ENCODE results near the gene FUOM. TPM values are rescaled to one million over a fixed set of nuclear protein-coding genes. Genes with fewer than 3 reads are reported as not detected.
A peak's percentile ranks its signal among the peaks of the same experiment; 100 is the strongest.

Gene FUOM
- total and polyA plus RNA-seq, 10 of the 15 experiments (the other 5 are each of a cell fraction or from before 2014, with no cell fraction given) = 1.8 to 41.7 (median 25.6) TPM

DNA sequence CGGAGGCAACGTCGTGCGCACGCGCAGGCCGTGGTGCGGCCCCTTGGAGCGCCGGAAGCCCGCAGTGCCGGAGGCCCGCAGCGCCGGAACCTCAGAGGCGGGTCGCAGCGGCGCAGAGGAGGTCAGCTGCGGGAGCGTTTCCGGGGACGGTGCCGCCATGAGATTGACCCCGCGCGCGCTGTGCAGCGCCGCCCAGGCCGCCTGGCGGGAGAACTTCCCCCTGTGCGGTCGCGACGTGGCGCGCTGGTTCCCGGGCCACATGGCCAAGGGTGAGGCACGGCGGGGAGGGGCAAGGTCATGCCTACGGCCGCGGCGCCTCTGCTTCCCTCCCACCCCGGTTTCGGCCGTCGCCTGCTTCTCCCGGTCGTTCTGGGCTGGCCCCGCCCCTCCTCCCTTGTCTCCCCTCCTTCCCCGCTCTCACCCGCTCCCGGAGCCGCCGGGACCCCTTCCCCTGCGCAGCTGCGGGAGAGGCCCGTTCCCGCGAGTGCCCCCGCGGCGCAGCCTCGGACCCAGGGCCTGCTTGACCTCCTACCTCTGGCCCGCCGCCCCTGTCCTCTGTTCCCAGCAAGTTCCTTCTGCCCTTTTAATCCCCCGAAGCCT is 36.3 kb upstream of the FUOM start, which contains the start of gene MTG1 (continued):
- TF ChIP-seq, protein P1, sequence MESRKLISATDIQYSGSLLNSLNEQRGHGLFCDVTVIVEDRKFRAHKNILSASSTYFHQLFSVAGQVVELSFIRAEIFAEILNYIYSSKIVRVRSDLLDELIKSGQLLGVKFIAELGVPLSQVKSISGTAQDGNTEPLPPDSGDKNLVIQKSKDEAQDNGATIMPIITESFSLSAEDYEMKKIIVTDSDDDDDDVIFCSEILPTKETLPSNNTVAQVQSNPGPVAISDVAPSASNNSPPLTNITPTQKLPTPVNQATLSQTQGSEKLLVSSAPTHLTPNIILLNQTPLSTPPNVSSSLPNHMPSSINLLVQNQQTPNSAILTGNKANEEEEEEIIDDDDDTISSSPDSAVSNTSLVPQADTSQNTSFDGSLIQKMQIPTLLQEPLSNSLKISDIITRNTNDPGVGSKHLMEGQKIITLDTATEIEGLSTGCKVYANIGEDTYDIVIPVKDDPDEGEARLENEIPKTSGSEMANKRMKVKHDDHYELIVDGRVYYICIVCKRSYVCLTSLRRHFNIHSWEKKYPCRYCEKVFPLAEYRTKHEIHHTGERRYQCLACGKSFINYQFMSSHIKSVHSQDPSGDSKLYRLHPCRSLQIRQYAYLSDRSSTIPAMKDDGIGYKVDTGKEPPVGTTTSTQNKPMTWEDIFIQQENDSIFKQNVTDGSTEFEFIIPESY (IDR thresholded peaks at IDR 0.05) = no peak
- TF ChIP-seq, protein P2, sequence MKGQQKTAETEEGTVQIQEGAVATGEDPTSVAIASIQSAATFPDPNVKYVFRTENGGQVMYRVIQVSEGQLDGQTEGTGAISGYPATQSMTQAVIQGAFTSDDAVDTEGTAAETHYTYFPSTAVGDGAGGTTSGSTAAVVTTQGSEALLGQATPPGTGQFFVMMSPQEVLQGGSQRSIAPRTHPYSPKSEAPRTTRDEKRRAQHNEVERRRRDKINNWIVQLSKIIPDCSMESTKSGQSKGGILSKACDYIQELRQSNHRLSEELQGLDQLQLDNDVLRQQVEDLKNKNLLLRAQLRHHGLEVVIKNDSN (IDR thresholded peaks at IDR 0.05; ENCODE audit: borderline replicate concordance, extremely low read length, insufficient read depth, low read depth, low read length) = peak; percentile 40
- TF ChIP-seq, protein P3, sequence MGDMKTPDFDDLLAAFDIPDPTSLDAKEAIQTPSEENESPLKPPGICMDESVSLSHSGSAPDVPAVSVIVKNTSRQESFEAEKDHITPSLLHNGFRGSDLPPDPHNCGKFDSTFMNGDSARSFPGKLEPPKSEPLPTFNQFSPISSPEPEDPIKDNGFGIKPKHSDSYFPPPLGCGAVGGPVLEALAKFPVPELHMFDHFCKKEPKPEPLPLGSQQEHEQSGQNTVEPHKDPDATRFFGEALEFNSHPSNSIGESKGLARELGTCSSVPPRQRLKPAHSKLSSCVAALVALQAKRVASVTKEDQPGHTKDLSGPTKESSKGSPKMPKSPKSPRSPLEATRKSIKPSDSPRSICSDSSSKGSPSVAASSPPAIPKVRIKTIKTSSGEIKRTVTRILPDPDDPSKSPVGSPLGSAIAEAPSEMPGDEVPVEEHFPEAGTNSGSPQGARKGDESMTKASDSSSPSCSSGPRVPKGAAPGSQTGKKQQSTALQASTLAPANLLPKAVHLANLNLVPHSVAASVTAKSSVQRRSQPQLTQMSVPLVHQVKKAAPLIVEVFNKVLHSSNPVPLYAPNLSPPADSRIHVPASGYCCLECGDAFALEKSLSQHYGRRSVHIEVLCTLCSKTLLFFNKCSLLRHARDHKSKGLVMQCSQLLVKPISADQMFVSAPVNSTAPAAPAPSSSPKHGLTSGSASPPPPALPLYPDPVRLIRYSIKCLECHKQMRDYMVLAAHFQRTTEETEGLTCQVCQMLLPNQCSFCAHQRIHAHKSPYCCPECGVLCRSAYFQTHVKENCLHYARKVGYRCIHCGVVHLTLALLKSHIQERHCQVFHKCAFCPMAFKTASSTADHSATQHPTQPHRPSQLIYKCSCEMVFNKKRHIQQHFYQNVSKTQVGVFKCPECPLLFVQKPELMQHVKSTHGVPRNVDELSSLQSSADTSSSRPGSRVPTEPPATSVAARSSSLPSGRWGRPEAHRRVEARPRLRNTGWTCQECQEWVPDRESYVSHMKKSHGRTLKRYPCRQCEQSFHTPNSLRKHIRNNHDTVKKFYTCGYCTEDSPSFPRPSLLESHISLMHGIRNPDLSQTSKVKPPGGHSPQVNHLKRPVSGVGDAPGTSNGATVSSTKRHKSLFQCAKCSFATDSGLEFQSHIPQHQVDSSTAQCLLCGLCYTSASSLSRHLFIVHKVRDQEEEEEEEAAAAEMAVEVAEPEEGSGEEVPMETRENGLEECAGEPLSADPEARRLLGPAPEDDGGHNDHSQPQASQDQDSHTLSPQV (IDR thresholded peaks at IDR 0.05) = peak; percentile 74
- TF ChIP-seq LARP7 (IDR thresholded peaks at IDR 0.05) (peak; percentile 98), ZNF622 (IDR thresholded peaks at IDR 0.05) (no peak), CHD2 (IDR thresholded peaks at IDR 0.05; ENCODE audit: borderline replicate concordance, low read depth, low read length) (0 out of 2 replicates have a peak, but pooled peaks have one; percentile 41), NR2C1 (IDR thresholded peaks at IDR 0.05) (peak; percentile 95), SIX5 (IDR thresholded peaks at IDR 0.05; ENCODE audit: low read depth, low read length, severe bottlenecking) (peak; percentile 53), NFIC (IDR thresholded peaks at IDR 0.05; ENCODE audit: low read depth, low read length) (no peak), ZNF207 (IDR thresholded peaks at IDR 0.05; ENCODE audit: borderline replicate concordance) (peak; percentile 83; the same call in 1 of the 2 replicates), SREBF2 (IDR thresholded peaks at IDR 0.05; ENCODE audit: low read length) (no peak; the same call in 1 of the 2 replicates), GABPA (IDR thresholded peaks at IDR 0.05; ENCODE audit: low read depth) (peak; percentile 88), PAX8 (IDR thresholded peaks at IDR 0.05) (no peak), MYC (IDR thresholded peaks at IDR 0.05; ENCODE audit: insufficient read depth, insufficient read length, insufficient replicate concordance, low read length, severe bottlenecking) (peak; percentile 89), SPI1 (IDR thresholded peaks at IDR 0.05; ENCODE audit: borderline replicate concordance, insufficient read depth, low read depth, low read length) (no peak), POLR2A (IDR thresholded peaks at IDR 0.05; ENCODE audit: low read depth, low read length) (peak; percentile 91), TARDBP (IDR thresholded peaks at IDR 0.05; ENCODE audit: borderline replicate concordance) (peak; percentile 73; the same call in 1 of the 2 replicates), RB1 (IDR thresholded peaks at IDR 0.05; ENCODE audit: borderline replicate concordance) (peak; percentile 97; the same call in 1 of the 2 replicates), TCF3 (IDR thresholded peaks at IDR 0.05; ENCODE audit: borderline replicate concordance, insufficient read depth, low read depth, low read length) (peak; percentile 73; the same call in 1 of the 2 replicates)
- TF ChIP-seq, protein P4, sequence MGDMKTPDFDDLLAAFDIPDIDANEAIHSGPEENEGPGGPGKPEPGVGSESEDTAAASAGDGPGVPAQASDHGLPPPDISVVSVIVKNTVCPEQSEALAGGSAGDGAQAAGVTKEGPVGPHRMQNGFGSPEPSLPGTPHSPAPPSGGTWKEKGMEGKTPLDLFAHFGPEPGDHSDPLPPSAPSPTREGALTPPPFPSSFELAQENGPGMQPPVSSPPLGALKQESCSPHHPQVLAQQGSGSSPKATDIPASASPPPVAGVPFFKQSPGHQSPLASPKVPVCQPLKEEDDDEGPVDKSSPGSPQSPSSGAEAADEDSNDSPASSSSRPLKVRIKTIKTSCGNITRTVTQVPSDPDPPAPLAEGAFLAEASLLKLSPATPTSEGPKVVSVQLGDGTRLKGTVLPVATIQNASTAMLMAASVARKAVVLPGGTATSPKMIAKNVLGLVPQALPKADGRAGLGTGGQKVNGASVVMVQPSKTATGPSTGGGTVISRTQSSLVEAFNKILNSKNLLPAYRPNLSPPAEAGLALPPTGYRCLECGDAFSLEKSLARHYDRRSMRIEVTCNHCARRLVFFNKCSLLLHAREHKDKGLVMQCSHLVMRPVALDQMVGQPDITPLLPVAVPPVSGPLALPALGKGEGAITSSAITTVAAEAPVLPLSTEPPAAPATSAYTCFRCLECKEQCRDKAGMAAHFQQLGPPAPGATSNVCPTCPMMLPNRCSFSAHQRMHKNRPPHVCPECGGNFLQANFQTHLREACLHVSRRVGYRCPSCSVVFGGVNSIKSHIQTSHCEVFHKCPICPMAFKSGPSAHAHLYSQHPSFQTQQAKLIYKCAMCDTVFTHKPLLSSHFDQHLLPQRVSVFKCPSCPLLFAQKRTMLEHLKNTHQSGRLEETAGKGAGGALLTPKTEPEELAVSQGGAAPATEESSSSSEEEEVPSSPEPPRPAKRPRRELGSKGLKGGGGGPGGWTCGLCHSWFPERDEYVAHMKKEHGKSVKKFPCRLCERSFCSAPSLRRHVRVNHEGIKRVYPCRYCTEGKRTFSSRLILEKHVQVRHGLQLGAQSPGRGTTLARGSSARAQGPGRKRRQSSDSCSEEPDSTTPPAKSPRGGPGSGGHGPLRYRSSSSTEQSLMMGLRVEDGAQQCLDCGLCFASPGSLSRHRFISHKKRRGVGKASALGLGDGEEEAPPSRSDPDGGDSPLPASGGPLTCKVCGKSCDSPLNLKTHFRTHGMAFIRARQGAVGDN (IDR thresholded peaks at IDR 0.05) = peak; percentile 86
